ENCODE measurements around the gene ENOX1.
"Not testable (repeated sequence)": the region's sequence is repeated elsewhere in the genome, so short reads cannot be mapped to it uniquely, and the experiment has no call there.

The ENOX1 gene

DNA sequence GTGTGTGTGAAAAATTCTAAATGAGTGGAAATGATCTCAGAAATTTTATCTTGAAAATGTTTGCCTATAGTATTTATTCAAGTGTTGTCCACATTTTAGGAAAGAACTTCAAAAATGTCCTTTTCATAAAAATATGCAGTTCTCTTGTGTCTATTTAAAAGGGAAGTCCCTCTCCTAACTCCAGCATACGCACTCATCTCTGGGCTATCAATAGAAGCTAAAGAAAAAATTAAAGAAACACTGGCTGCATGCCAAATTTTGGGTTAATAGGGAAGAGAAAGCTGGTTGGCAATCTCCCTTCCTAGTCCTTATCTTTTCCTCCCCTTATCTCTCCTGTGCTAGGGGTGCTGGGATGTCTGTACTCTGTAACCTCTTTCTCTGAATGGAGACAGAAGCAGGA is 313.3 kb downstream of the ENOX1 start:
- DNase-seq = no peak

DNA sequence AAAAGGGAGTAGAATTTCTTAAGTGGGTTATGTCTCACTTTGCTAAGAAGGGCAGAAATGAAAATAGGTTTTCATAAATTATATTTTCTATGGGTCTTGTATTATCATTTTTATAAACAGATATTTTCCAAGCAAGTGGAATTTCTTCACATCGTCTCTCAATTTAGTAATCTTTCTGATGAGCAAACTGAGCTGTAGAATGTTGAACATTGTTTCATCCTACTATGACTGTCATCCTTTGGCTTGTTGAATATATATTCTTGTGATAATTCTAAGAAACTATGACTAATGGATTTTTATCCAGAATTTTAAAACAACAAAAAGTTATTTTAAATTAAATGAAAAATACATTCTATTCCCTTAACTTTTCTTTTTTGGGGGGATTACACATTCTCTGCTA is 313.8 kb downstream of the ENOX1 start:
- no peak for DNase-seq

DNA sequence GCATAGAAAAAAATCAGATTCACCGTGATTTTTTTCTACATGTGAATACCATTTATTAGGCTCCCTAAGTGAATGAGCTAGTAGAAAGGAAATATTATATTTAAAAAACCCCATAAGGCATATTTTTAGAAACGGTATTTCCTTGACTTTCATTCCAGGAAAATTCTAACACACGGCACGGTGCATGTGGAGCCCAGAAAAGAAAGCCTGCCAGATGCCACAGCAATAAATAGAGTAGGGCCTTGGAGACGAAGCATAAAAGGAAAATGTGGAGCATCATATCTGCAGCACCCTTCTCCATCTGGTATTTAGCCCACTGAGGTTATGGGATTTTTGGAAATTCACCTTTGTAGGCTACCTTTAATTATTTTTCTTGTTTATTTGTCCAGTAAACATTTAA is 314.4 kb downstream of the ENOX1 start:
- no peak for DNase-seq

DNA sequence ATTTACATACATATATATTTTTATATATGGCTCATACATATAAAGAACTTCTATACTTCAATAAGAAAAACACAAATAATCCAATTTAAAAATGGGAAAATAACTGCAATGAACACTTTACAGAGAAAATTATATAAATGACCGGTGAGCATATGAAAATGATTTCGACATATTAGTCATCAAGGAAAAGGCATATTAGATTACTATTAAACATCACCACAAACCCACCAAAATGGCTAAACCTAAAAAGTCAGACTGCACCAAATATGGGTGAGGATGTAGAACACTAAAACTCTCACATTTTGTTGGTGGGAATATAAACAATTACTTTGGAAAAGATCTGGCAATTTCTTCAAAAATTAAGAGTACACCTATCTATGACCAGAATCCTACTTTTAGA is 316.2 kb downstream of the ENOX1 start:
- DNase-seq = no peak

DNA sequence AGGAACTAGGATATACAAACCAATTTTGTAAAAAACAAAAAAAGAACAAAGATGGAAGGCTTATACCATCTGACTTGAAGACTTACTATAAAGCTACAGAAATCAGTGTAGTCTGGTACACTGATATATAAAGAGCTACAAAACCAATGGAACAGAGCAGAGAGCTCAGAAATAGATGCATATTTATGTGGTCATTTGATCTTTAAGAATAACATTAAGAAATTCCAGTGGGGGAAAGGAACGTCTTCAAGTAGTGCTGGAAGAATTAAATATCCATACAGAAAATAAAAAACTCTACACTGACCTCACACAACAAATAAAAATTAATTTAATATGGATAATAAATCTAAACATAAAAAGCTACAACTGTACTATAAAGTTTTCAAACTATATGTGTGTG is 317.0 kb downstream of the ENOX1 start:
- DNase-seq = no peak

DNA sequence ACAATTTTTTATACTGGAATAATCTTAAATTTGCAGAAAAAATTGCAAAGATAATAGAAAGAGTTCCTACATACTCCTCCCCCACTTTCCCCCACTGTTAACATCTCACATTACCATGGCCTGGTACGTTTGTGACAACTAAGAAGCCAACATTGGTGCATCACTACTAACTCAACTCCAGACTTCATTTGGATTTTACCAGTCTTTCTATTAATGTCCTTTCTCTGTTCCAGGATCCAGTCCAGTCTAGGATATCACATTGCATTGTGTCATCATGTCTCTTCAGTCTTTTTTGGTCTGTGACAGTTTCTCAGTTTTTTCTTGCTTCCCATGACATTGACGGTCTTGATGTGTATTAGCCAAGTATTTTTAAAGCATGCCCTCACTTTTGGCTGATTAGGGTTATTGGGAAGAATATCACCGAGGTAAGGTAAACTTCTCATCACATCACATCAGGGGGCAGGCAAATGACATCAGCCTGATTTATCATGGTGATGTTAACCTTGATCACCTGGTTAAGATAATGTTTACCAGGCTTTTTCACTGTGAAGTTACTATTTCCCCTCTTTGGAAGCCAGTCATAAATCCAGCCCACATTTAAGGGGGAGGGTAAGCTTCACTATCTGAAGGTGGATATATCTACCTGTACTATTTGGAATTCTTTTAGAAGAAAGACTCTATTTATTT is 322.1 kb downstream of the ENOX1 start:
- no peak for DNase-seq

DNA sequence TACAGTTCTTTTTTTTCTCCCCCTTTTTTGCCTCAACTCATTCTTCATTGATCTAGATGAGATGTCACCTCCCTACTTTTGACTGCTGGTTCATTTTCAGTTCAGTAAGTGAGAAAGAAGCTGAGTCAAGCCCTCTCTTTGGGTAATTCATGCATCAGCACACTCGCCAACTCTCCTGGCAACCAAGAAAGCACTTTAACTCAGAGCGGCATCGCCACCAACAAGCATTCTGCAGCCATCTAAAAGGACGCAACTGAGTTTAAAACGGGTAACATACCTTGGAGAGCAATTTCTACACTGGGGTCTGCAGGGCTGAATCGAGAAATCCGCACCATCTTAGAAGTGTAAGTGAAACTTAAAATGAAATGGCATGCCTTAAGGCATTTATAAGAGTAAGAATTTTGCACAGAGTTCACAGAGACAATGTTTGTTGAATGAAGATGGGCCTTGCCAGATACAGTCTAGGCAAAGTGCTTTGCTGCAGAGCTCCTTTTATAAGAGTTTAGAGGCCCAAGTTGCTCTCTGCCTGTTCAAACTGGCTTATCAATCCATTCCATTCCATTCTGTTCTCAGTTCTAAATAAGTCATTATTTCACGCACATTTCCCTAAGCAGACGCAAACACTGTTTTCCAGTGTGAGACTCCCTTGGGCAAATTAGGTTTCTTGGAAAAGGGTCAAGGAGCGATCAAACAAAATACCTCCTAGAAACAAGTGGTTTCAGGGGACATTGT is 338.0 kb downstream of the ENOX1 start:
- no peak for DNase-seq

DNA sequence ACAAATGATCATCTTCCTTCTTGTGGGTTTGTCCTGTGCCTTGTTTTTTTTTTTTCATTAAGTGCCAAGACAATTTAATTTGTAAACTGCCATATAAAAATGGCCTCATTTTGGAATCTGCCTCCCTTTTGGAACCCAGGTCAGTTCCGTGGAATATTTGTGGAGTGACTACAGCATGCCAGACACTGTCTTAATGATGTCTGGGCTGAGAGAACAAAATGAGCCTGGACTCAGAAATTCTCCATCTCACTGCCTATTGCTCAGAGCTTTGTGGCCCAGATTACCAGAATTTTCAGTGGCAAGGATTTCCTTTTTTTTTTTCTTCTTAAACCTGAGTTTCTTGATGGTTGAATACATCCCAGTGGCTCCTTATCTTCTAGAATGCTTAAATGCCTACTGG is 340.6 kb downstream of the ENOX1 start:
- DNase-seq = no peak

DNA sequence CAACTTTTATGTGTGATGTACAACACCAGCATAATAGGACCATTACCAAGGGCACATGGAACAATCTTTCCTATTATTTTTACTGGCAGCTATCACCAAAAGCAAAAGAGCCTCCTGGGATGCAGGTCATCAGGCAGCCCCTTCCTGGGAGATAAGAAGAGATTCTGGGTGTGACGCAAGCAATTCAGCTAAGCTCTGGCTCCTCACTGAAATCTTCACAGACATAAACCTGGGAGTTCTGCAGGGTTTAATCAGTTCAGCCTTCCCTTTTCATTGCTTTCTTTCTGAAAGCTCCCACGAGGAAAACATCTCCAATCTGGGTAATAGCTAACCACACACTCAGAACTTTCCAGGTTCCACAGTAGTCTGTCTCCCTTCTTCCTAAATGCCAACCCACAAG is 341.1 kb downstream of the ENOX1 start:
- DNase-seq = no peak

DNA sequence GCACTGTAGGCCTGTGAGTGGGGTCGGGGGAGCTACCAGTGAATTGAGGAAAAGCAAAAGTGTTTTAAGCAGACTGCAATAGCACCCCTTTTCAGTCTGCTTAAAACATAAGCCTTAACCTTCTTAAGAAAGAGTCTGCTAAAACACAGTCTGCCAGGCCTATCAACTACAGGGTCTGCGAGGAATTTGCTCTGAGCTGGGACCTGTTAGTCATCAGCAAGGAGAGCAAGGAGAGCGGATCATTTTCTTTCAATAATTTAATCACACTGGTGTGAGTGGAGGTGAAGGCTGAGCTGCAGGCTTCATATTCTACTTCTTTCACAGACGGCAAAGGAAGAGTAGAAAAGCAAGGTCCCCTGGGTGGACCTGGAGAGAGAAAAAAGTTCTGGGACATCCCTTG is 342.7 kb downstream of the ENOX1 start:
- DNase-seq = no peak

DNA sequence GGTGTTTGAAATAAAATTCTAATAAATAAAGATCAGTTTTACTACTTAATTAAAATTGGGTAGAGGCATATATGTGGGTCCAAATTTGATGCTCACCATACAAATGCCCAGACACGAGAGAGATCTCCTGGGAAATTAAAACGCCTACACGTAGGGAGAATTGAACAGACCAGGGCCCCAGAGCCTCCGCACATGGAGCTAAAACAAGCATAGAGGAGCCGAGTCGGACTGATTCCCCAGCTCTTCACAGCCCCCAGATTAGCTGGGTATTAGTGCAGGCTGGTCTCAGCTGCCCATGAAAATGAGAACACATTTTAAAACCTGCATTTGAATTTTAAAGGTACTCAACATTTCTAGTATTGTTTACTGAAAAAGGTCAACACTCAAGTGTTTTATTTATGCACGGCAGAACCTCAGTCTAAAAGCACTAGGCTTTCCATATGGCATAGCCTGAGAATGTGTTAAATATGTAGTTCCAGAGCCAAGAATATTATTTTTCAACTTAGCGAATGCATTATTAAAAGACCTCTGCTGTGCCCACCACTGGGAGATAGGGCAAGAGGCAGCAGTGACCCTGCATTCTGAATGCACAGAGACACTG is 344.8 kb downstream of the ENOX1 start:
- no peak for DNase-seq

DNA sequence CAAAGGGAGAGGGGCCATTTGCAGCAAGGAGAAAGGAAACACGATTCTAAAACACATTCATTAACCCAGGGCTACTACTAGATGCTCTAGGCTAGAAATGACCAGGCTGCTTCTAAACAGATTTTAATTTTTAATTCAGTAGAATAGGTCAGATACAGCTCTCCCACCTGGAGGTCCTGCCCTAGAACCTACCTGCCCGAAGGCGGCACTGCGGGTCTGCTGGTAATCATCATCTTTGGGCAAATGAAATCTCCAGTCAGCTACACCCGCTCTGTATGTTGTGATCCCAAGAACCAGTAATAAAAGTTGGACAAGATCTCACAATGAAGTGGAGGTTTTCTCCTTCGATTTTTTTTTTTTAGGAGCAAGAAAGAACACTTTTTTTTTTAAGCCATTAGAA is 345.3 kb downstream of the ENOX1 start:
- no peak for DNase-seq

DNA sequence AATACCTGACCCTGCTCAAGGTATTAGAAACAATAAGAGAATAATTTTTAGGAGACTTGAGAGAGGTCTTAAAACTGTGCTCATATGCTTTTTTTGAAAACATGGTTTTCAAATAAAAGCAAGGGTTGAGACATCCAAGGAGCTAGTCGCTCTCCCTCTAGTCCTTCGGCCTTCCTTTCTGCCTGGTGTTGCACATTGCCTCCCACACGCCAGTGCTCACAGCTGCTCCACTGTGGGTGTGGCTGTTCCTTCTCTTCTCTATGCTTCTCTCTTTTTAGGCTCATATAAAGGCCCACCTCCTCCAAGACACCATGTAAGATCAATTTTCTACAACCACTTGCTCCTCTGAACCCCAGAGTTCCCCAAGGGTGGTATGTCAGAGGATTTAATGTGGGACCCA is 352.6 kb downstream of the ENOX1 start:
- no peak for DNase-seq

DNA sequence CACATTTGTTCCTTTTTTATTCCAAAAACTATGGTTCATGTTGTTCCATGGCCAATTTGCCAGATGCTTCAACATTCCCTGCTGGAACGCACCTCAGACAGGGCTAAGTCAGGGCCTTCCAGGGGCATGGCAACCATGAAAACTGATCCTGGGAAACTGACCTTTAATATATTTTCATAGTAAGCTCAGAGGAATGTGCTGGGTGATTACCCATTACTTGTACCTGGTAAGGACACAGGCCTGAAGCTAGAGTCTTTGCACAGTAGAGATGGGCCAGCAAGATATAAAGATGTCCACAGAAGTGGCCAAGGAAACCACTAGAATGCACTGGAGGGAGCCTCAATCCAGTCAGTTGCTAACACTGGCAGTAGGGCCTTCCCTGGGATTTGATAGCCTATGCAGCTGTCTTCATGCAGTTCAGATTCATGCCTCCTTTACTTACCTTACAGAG is 353.1 kb downstream of the ENOX1 start:
- no peak for DNase-seq

DNA sequence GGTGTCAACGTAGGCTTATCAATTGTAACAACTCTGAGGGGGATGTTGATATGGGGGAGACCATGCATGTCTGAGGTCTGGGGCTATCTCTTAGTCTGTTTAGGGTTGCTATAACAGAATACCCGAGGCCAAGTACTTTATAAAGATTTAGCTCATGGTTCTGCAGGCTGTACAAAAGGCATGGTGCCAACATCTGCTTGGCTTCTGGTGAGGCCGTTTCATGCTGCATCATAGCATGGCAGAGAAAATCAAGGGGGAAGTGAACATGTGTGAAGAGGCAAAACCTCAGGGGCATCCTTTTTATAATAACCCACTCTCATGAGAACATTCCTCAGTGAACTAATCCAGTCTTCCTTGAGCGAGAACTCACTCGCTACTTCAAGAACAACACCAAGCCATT is 353.8 kb downstream of the ENOX1 start:
- DNase-seq = no peak

DNA sequence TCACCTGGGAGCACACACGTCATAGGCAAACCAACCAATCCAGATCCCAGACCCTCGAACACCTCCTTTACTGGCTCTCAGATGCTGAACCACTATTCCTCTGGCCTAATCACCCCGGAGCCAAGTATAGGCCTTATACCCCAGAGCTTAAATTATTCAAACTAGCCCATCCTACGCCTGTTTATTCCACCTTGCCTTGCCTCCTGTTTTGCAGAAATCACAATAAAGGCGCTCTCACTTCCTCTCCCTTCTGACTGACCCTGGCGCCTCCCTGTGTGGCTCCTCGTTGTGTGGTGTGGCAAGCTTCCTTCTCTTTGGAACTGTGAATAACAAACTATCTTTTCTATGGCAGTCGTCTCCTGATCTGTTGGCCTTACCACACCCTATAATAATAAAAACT is 354.9 kb downstream of the ENOX1 start:
- no peak for DNase-seq

DNA sequence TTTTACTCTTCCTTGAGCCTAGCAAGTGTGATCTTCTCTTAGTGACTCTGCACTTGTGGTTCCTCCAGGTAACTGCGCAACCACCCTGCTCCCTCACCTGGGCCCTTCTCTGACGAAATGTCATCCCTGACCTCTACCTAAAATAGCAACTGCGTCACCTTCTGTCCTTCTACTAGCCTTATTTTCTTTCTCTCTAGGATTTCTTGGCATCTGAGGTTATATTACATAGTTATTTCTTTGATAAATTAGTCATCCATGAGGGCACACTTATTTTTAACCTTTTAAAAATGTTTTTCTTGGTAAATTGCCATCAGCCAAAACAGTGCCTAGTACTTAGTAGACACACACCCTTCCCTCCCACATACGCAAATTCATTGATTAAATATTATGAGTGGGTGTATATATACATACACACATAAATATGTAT is 355.5 kb downstream of the ENOX1 start:
- DNase-seq = no peak

DNA sequence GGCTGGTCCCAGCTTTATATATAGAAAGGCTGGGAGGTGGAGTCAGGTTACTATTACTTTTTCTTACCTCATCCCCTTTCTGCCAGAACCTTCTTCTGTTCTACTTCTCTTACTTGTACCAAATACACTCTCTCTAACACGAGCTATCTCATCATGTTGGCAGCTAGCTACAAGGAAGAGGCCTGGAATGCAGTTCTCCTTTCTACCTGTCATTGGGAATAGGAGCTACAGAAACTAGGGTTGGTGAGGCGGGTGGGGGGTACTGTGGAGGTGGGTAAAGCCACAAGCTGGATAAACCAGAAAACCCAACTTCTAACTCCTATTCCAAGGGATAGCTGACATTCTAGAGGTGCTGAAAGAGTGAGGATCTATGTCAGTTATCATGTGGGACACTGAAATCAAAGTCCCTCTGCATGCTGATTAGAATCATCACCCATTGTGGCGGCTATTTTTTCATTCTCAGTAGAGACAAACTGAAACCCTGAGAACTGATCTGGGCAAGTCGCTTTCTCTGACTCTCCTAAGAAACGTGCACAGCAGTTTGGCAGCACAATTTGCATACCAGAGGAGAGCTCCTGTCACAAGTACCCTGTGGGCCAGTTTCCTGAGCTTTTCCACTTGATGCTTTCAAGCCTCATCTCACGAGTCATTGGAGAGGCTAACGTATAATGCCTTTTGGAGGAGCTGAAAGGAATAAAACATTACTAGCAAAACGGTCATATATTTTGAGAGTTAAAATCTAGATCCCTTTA is 358.1 kb downstream of the ENOX1 start:
- DNase-seq = no peak

DNA sequence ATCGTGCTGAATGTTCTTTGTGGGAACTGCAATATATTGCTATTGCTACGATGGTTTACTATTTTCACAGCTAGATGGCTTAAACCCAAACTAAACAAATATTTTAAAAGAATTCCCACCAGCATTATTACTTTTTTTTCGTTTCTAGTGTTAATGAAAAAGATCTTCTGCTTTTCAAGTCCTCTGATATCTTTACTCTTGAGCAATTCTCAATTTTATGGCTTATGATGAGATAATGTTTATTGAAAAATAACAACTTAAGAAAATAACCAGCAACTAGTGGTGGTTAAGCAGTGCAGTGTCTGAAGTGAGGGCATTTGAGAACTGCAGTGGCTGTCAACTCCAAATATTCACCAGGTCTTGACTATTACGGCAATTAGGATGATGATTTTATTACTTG is 360.4 kb downstream of the ENOX1 start:
- no peak for DNase-seq

DNA sequence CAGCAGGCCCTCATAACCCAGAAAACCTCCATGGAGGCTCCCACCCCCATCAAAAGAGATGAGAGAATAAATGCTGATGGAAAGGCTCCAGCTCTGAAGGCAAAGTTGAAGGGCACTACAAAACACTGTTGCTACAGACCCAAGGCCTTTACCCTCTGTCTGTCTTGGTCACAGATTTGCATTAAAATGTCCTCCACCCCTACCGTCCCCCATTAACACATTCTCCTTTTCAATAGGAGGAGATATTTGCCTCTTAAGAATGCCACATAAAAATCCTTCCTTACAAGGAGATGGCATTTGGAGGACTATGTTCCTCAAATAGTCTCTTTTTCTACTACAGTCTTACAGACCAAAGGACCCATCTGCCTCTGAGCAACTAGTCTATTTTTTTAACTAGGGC is 361.5 kb downstream of the ENOX1 start:
- DNase-seq = no peak

DNA sequence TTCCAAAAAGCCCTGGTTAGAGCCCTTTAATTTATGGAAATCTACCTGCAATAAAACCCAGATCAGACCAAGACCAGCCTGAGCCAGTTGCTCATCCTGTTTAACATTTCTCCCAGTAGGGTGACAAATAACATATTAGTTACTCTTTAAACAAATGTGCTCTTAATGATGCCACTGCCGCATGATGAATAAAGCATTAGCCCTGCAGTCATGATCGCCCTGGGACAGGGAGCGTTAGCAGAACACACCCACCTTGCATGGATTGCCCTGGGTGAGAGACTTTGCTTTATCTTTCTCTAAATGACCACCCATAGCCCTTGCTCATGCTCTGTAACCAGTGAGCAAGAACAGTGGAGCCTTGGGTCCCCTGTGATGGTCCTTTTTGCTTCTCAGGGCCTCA is 362.4 kb downstream of the ENOX1 start:
- no peak for DNase-seq

DNA sequence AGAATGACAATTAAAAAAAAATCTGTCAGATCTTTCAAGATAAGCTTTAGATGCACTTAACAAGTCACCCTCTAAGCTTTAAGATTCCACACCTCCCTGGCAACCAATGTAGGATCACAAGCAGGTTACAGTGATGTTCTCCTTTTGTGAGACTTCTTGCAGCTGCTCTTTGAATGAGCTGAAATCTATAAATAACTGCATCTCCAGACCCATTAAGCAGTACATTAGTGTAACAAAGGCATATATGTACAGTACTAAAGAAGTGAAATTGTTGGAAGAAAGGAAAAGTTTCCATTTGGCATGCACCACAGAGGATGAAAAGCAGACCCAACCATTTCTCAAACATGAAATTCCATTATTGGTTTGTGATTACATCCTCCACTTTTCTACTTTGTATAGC is 364.7 kb downstream of the ENOX1 start:
- no peak for DNase-seq

DNA sequence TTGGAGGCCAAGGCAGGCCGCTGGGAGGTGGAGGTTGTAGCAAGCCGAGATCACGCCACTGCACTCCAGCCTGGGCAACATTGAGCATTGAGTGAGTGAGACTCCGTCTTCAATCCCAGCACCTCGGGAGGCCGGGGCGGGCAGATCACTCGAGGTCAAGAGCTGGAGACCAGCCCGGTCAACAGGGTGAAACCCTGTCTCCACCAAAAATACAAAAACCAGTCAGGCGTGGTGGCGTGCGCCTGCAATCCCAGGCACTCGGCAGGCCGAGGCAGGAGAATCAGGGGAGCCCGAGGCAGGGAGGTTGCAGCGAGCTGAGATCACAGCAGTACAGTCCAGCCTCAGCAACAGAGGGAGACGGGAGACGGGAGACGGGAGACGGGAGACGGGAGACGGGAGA is 369.9 kb downstream of the ENOX1 start:
- not testable (repeated sequence) for DNase-seq

DNA sequence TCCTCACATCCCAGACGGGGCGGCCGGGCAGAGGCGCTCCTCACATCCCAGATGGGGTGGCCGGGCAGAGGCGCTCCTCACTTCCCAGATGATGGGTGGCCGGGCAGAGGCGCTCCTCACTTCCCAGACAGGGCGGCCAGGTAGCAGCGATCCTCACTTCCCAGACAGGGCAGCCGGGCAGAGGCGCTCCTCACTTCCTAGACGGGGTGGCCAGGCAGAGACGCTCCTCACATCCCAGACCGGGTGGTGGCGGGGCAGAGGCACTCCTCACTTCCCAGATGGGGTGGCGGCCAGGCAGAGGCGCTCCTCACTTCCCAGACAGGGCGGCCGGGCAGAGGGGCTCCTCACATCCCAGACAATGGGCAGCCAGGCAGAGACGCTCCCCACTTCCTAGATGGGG is 370.4 kb downstream of the ENOX1 start:
- not testable (repeated sequence) for DNase-seq
